Tibial artery (tissue), 4 donors: ENCODE data around the gene AGRN.
A peak's percentile ranks its signal among the peaks of the same experiment; 100 is the strongest.

ENCODE experiments used
- DNase-seq, 2 donors: peaks; one replicate each; pipeline ENCODE4 v3.0.0-alpha.2; 2019
- H3K27ac ChIP-seq, 2 donors: fragments of 200-600 bp; sonication (generic) in 1 of 2; 1 replicate in 1 of 2; 2 replicates in 1 of 2; pipeline ENCODE4 v1.5.1; 2018 to 2019; ENCODE audit warnings: mild to moderate bottlenecking in 1 of 2
- H3K27me3 ChIP-seq, 2 donors: fragments of 200-600 bp; sonication (generic) in 1 of 2; one replicate each; pipeline versions ENCODE4 v1.5.1 to v1.6.0; 2016 to 2019
- H3K36me3 ChIP-seq, 3 donors: fragments of 200-600 bp; sonication (generic) in 2 of 3; one replicate each; pipeline ENCODE4 v1.5.1; 2016 to 2019; ENCODE audit warnings: mild to moderate bottlenecking in 2 of 3
- H3K4me1 ChIP-seq, 4 donors: fragments of 200-600 bp; sonication (generic) in 2 of 4; 1 replicate in 3 of 4; 2 replicates in 1 of 4; pipeline ENCODE4 v1.5.1; 2016 to 2019
- H3K4me3 ChIP-seq, 2 donors: fragments of 200-600 bp; sonication (generic) in 1 of 2; 1 replicate in 1 of 2; 2 replicates in 1 of 2; pipeline ENCODE4 v1.5.1; 2018 to 2019; ENCODE audit warnings: mild to moderate bottlenecking in 2 of 2
- H3K9me3 ChIP-seq, 3 donors: fragments of 200-600 bp; sonication (generic) in 1 of 3; one replicate each; pipeline ENCODE4 v1.5.1; 2016 to 2019
- intact Hi-C: fragments of 100-400 bp; cut with DNase I; formaldehyde crosslinking; loops from one replicate; pipeline ENCODE4 v1.15.0; 2023; ENCODE audit warnings: low total_unique reads
- TF ChIP-seq, protein P1 (sequence below), 2 experiments: fragments of 200-600 bp in 1 of 2; fragments of 450-650 bp in 1 of 2; IDR thresholded peaks; one replicate each; pipeline ENCODE4 v1.5.1; 2017 to 2019; ENCODE audit warnings: antibody characterized with exemption in 2 of 2, mild to moderate bottlenecking in 1 of 2, moderate library complexity in 1 of 2

The AGRN gene

GRCh38 chr1:981491-981954 is 38.4 kb upstream of the AGRN start:
- Histone ChIP-seq H3K27me3 (peaks cover 0 to 2% of the 10 kb centered on the region in 2 donors), H3K4me1 (peaks cover 0 to 27% (median 19%) of the 10 kb centered on the region in 4 donors), H3K4me3 (no peak overlapping the region), H3K36me3 (no peaks in the 10 kb centered on the region), H3K27ac (peak overlapping the region; percentile 28 to 57), H3K9me3 (no peaks in the 10 kb centered on the region)
- TF ChIP-seq, protein P1, sequence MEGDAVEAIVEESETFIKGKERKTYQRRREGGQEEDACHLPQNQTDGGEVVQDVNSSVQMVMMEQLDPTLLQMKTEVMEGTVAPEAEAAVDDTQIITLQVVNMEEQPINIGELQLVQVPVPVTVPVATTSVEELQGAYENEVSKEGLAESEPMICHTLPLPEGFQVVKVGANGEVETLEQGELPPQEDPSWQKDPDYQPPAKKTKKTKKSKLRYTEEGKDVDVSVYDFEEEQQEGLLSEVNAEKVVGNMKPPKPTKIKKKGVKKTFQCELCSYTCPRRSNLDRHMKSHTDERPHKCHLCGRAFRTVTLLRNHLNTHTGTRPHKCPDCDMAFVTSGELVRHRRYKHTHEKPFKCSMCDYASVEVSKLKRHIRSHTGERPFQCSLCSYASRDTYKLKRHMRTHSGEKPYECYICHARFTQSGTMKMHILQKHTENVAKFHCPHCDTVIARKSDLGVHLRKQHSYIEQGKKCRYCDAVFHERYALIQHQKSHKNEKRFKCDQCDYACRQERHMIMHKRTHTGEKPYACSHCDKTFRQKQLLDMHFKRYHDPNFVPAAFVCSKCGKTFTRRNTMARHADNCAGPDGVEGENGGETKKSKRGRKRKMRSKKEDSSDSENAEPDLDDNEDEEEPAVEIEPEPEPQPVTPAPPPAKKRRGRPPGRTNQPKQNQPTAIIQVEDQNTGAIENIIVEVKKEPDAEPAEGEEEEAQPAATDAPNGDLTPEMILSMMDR (IDR thresholded peaks at IDR 0.05) = no peak
- intact Hi-C loops = no loop called here
- DNase-seq = no peak

DNA sequence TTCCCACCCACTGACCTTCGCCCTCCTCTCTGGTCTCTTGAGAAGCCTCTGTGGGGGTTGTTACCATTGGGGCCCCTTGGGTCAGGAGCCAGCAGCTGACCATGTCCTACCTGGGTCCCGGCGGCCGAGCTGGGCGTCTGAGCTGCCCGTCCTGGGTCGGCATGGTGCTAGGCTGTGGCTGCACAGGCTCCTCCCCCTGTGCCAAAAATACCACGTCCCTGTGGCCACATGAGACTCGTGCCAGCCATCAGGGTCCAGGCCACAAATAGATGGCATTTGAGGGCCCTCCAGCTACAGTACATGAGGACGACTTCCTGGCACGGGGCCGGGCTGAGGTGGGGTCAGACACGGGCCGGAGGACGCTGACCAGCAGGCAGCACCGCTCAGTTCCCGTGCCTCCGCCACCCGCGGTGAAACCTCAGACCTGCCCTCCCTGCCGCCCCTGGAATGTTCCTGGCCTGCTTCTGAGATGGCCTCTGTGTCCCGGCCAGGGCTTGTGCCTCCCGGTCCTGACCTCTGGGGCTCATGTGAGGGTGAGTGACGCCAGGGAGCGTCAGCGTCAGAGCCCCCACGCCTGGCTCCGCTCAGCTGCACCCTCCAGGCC is 37.9 kb upstream of the AGRN start, which contains the start of gene PERM1:
PERM1 (minus strand) TSS at position 139 of the 604 bp plus-strand sequence. CDS start 1,064 bp downstream, outside the sequence.
- H3K27ac ChIP-seq = peak within 1 kb of the TSS; percentile 28 to 57
- H3K36me3 ChIP-seq = no peaks in the 10 kb centered on the region
- TF ChIP-seq, protein P1 (IDR thresholded peaks at IDR 0.05) = no peak
- DNase-seq = peak in 1 of 2 donors; percentile 87
- no peaks in the 10 kb centered on the region for H3K9me3 ChIP-seq
- no peak within 1 kb of the TSS for H3K4me3 ChIP-seq
- intact Hi-C loops = no loop called here
- peaks cover 0 to 27% (median 19%) of the 10 kb centered on the region in 4 donors for H3K4me1 ChIP-seq
- peaks cover 0 to 2% of the 10 kb centered on the region in 2 donors for H3K27me3 ChIP-seq

DNA sequence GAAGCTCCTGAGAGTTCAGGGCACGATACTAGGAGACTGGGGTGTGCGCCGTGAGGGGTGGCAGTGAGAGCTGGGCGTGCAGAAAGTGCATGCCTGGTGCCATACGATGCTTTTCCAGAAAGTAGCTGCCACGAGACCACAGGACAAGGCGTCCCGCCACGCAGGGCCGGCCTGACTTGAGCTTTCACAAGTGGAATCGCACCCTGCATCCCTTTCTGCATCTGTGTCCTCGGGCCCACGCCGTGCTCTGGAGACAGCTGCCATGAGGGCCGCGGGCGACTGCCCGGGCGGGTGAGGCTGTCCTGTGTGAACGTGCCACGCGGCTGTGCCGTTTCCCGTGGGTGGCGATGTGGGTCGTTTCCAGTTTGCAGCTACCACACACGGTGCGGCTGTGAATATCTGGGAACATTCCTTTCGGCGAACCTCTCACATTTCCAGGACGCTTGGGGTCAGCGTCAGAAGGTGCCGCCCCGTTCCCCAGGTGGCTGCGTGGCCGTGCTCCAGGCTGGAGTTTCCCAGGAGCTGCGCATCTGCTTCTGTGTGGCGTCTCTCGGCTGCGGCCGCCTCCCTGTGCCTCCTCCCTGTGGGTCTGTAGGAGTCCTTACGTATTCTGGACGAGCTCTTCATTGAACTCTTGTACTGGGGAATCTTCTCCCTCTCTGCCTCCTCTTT is 37.0 kb upstream of the AGRN start:
- Histone ChIP-seq H3K9me3 (no peaks in the 10 kb centered on the region), H3K27ac (peak overlapping the region in 1 of 2 donors; percentile 24), H3K36me3 (no peaks in the 10 kb centered on the region), H3K4me1 (peaks cover 0 to 27% (median 19%) of the 10 kb centered on the region in 4 donors), H3K27me3 (peaks cover 0 to 2% of the 10 kb centered on the region in 2 donors), H3K4me3 (no peak overlapping the region)
- intact Hi-C loops = no loop called here
- TF ChIP-seq, protein P1 (IDR thresholded peaks at IDR 0.05) = no peak
- DNase-seq = no peak

- intact Hi-C loops = loop anchor here (2.0 kb wide), 1 partner anchor 79 kb away; no protein-coding TSS in a partner anchor
- peaks cover 0 to 4% (median 0%) of the 10 kb centered on the region in 3 donors for H3K9me3 ChIP-seq
- TF ChIP-seq, protein P1 (IDR thresholded peaks at IDR 0.05) = peak; percentile 55 to 98
- peaks cover 0 to 27% (median 19%) of the 10 kb centered on the region in 4 donors for H3K4me1 ChIP-seq
- H3K36me3 ChIP-seq = no peaks in the 10 kb centered on the region
- H3K27me3 ChIP-seq = peaks cover 0 to 2% of the 10 kb centered on the region in 2 donors
- no peak overlapping the region for H3K27ac ChIP-seq
- DNase-seq = no peak
- no peak overlapping the region for H3K4me3 ChIP-seq
Measured at GRCh38 chr1:983798-984475, 36.0 kb upstream of the AGRN start.

DNA sequence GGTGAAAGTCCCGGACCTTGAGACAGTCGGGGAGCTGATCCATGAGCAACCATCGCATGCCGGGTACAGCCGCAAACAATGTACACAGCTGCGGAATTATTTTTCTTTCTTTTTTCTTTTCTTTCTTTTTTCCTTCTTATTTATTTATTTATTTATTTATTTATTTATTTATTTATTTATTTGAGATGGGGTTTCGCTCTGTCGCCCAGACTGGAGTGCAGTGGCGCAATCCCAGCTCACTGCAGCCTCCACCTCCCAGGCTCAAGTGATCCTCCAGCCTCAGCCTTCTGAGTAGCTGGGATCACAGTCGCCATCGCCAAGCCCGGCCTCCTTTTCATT is 35.5 kb upstream of the AGRN start:
- TF ChIP-seq, protein P1 (IDR thresholded peaks at IDR 0.05) = peak in 1 of 2 experiments; percentile 4
- no peaks in the 10 kb centered on the region for H3K36me3 ChIP-seq
- no peak overlapping the region for H3K27ac ChIP-seq
- intact Hi-C loops = loop anchor here (2.0 kb wide), 1 partner anchor 78 kb away; no protein-coding TSS in a partner anchor
- H3K4me1 ChIP-seq = peaks cover 0 to 27% (median 19%) of the 10 kb centered on the region in 4 donors
- H3K27me3 ChIP-seq = peaks cover 0 to 2% of the 10 kb centered on the region in 2 donors
- no peak for DNase-seq
- H3K9me3 ChIP-seq = peaks cover 0 to 4% (median 0%) of the 10 kb centered on the region in 3 donors
- H3K4me3 ChIP-seq = no peak overlapping the region
